IPS-18c (cell line): ENCODE measurements around the gene SIX1.

Source experiments
- H3K4me3 ChIP-seq: 2 replicates; pipeline ENCODE4 v1.7.0; 2013; ENCODE audit warnings: low read depth, mild to moderate bottlenecking, low read length, moderate library complexity; ENCODE audit not compliant: insufficient read depth
- H3K9me3 ChIP-seq: one replicate; pipeline ENCODE4 v1.6.1; 2013; ENCODE audit warnings: mild to moderate bottlenecking, low read length, moderate library complexity; ENCODE audit not compliant: control insufficient read depth, insufficient read depth

SIX1 gene

GRCh38 chr14:60648934-60649874, at the start of gene SIX1:
TSS of gene SIX1 (minus strand) at chr14:60649477. CDS start at chr14:60649189, 288 bp downstream.
- H3K4me3 ChIP-seq: peak within 1 kb of the TSS; percentile 55
- no peaks in the 10 kb centered on the region for H3K9me3 ChIP-seq

GRCh38 chr14:60695327-60695726, 46.0 kb upstream of the SIX1 start:
- no peaks in the 10 kb centered on the region for H3K9me3 ChIP-seq
- no peak overlapping the region for H3K4me3 ChIP-seq

GRCh38 chr14:60691383-60692113, 42.3 kb upstream of the SIX1 start:
- Histone ChIP-seq H3K9me3 (no peaks in the 10 kb centered on the region), H3K4me3 (no peak overlapping the region)

- no peak overlapping the region for H3K4me3 ChIP-seq
- no peaks in the 10 kb centered on the region for H3K9me3 ChIP-seq
Observed at GRCh38 chr14:60686865-60687264, 37.6 kb upstream of the SIX1 start.

GRCh38 chr14:60684203-60684602, 34.9 kb upstream of the SIX1 start:
- no peaks in the 10 kb centered on the region for H3K9me3 ChIP-seq
- no peak overlapping the region for H3K4me3 ChIP-seq

GRCh38 chr14:60681271-60681670, 32.0 kb upstream of the SIX1 start:
- Histone ChIP-seq H3K4me3 (no peak overlapping the region), H3K9me3 (no peaks in the 10 kb centered on the region)

GRCh38 chr14:60680511-60680910, 31.2 kb upstream of the SIX1 start:
- Histone ChIP-seq H3K4me3 (no peak overlapping the region), H3K9me3 (no peaks in the 10 kb centered on the region)

GRCh38 chr14:60679566-60680258, 30.4 kb upstream of the SIX1 start:
- Histone ChIP-seq H3K4me3 (no peak overlapping the region), H3K9me3 (no peaks in the 10 kb centered on the region)

- H3K4me3 ChIP-seq: no peak overlapping the region
- H3K9me3 ChIP-seq: no peaks in the 10 kb centered on the region
Observed at GRCh38 chr14:60677701-60678100, 28.4 kb upstream of the SIX1 start.

GRCh38 chr14:60670989-60671388, 21.7 kb upstream of the SIX1 start:
- no peak overlapping the region for H3K4me3 ChIP-seq

GRCh38 chr14:60668431-60669112, 19.3 kb upstream of the SIX1 start:
- no peaks in the 10 kb centered on the region for H3K9me3 ChIP-seq
- H3K4me3 ChIP-seq: no peak overlapping the region

More at GRCh38 chr14:60670989-60671388, 21.7 kb upstream of the SIX1 start:
- no peaks in the 10 kb centered on the region for H3K9me3 ChIP-seq

GRCh38 chr14:60665177-60665550, 15.9 kb upstream of the SIX1 start:
- Histone ChIP-seq H3K9me3 (no peaks in the 10 kb centered on the region), H3K4me3 (no peak overlapping the region)

GRCh38 chr14:60662982-60663381, 13.7 kb upstream of the SIX1 start:
- no peak overlapping the region for H3K4me3 ChIP-seq
- H3K9me3 ChIP-seq: no peaks in the 10 kb centered on the region

- no peak overlapping the region for H3K4me3 ChIP-seq
- no peaks in the 10 kb centered on the region for H3K9me3 ChIP-seq
Observed at GRCh38 chr14:60661721-60662120, 12.4 kb upstream of the SIX1 start.

- Histone ChIP-seq H3K4me3 (no peak overlapping the region; the same call in 1 of the 2 replicates), H3K9me3 (no peaks in the 10 kb centered on the region)
Observed at GRCh38 chr14:60658909-60659585, 9.8 kb upstream of the SIX1 start.

- Histone ChIP-seq H3K9me3 (no peaks in the 10 kb centered on the region), H3K4me3 (peak overlapping the region; percentile 75)
Observed at GRCh38 chr14:60658211-60658690, 9.0 kb upstream of the SIX1 start.
